T-cell (primary cell): ENCODE measurements around the gene PERM1. TPM values are rescaled to one million over a fixed set of nuclear protein-coding genes. Genes with fewer than 3 reads are reported as not detected.

Experiments used
- ATAC-seq, 4 experiments: fragments of 200-7000 bp in 3 of 4; fragments of 150-1000 bp in 1 of 4; cut with Tn5 transposase; replicated peaks in 1 of 4; 1 replicate in 3 of 4; 2 replicates in 1 of 4; pipeline ENCODE4 v1.10.0; 2021; ENCODE audit warnings: moderate library complexity in 3 of 4, mild to moderate bottlenecking in 2 of 4, moderate number of reproducible peaks in 1 of 4
- CTCF ChIA-PET, 2 donors: fragments of 300-600 bp; sonication (Branson Sonifier 250); formaldehyde crosslinking; loops; one replicate each; lab custom pipeline; 2022; ENCODE audit warnings: antibody characterized with exemption in 2 of 2; lab: Charles Lee
- POLR2A ChIA-PET, 2 donors: fragments of 300-600 bp; sonication (Branson Sonifier 250); formaldehyde crosslinking; loops; one replicate each; lab custom pipeline; 2022; ENCODE audit warnings: antibody characterized with exemption in 2 of 2; lab: Charles Lee
- DNase-seq, 35 experiments: peaks; one replicate each; pipeline versions ENCODE4 v3.0.0 to v3.0.0-alpha.2; 2013 to 2023
- H3K27ac ChIP-seq: one replicate; pipeline ENCODE4 v1.5.1; 2013; ENCODE audit warnings: low read length
- H3K27me3 ChIP-seq, 2 experiments: replicated peaks in 1 of 2; 1 replicate in 1 of 2; 2 replicates in 1 of 2; pipeline versions ENCODE4 v1.6.1 to v1.7.0; 2013; ENCODE audit warnings: low read length in 1 of 2, mixed read lengths in 1 of 2; ENCODE audit not compliant: control insufficient read depth in 2 of 2, insufficient read depth in 2 of 2; ENCODE audit errors: extremely low read depth in 1 of 2
- H3K36me3 ChIP-seq, 2 donors: 1 replicate in 1 of 2; 2 replicates in 1 of 2; pipeline versions ENCODE4 v1.6.1 to v1.7.0; 2013; ENCODE audit warnings: low read length in 1 of 2; ENCODE audit not compliant: control insufficient read depth in 2 of 2, insufficient read depth in 1 of 2; ENCODE audit errors: extremely low read depth in 1 of 2
- H3K4me1 ChIP-seq, 2 experiments: 1 replicate in 1 of 2; 2 replicates in 1 of 2; pipeline versions ENCODE4 v1.6.1 to v1.7.0; 2013; ENCODE audit warnings: low read length in 2 of 2, mixed read lengths in 1 of 2; ENCODE audit not compliant: insufficient read depth in 2 of 2, control insufficient read depth in 1 of 2; ENCODE audit errors: extremely low read depth in 1 of 2
- H3K4me3 ChIP-seq, 2 donors: 1 replicate in 1 of 2; 2 replicates in 1 of 2; pipeline versions ENCODE4 v1.5.1 to v1.7.0; 2013; ENCODE audit warnings: mild to moderate bottlenecking in 2 of 2, low read length in 1 of 2, moderate library complexity in 1 of 2; ENCODE audit not compliant: control insufficient read depth in 1 of 2; ENCODE audit errors: extremely low read depth in 1 of 2
- H3K9me3 ChIP-seq: 2 replicates; pipeline ENCODE4 v1.7.0; 2013
- H3K27ac Mint-ChIP-seq, 2 donors: one replicate each; pipeline ENCODE4 v1.8.0; 2020 to 2021; ENCODE audit warnings: mild to moderate bottlenecking in 2 of 2, mixed read lengths in 2 of 2
- H3K27me3 Mint-ChIP-seq, 2 donors: one replicate each; pipeline ENCODE4 v1.8.0; 2021 to 2022; ENCODE audit warnings: mixed read lengths in 2 of 2
- H3K36me3 Mint-ChIP-seq: one replicate; pipeline ENCODE4 v1.8.0; 2021; ENCODE audit warnings: mixed read lengths
- H3K4me1 Mint-ChIP-seq, 3 donors: one replicate each; pipeline ENCODE4 v1.8.0; 2020 to 2022; ENCODE audit warnings: mixed read lengths in 3 of 3, mild to moderate bottlenecking in 1 of 3
- H3K4me3 Mint-ChIP-seq, 3 donors: one replicate each; pipeline ENCODE4 v1.8.0; 2020 to 2022; ENCODE audit warnings: mild to moderate bottlenecking in 3 of 3, mixed read lengths in 3 of 3, moderate library complexity in 3 of 3
- H3K9me3 Mint-ChIP-seq, 3 donors: one replicate each; pipeline ENCODE4 v1.8.0; 2020 to 2022; ENCODE audit warnings: mixed read lengths in 3 of 3
- WGBS: methylation state at CpG from one replicate; pipeline ENCODE4 v1.1.5; 2013; ENCODE audit warnings: missing lambda C conversion rate; ENCODE audit not compliant: insufficient coverage; 5-methylcytosine and 5-hydroxymethylcytosine counted together
- total RNA-seq, 35 experiments: library from RNA in 6 of 35; stranded (reverse) in 6 of 35; fragments of 120-200 nt in 1 of 35; gene quantifications; one replicate each; pipeline versions ENCODE4 v1.2.1 to v1.2.4 and lab custom pipeline; 2013 to 2026

PERM1 gene
- total RNA-seq, 5 donors from 2014 or later (not counting 1 experiment from before 2014, with no cell fraction given), result not detected

GRCh38 chr1:953524-954320 lies 28.2 kb downstream of the PERM1 start:
- ATAC-seq, result no peak
- CTCF ChIA-PET, result interaction anchor here in 1 of 2 donors (0.5 kb wide), 1 partner anchor 39 kb away, joined by 3 read pairs; no protein-coding TSS in a partner anchor
- peaks cover 48% of the 10 kb centered on the region for H3K36me3 Mint-ChIP-seq

GRCh38 chr1:952603-953002 lies 29.3 kb downstream of the PERM1 start:
- no peaks in the 10 kb centered on the region for H3K9me3 Mint-ChIP-seq
- peaks cover 47% of the 10 kb centered on the region for H3K36me3 Mint-ChIP-seq
- DNase-seq (no peak), ATAC-seq (no peak)
- no peaks in the 10 kb centered on the region for H3K27me3 Mint-ChIP-seq
- no peak overlapping the region for H3K4me3 Mint-ChIP-seq
- ChIA-PET POLR2A (no interaction called here), CTCF (no interaction called here)
- peaks cover 7 to 12% (median 12%) of the 10 kb centered on the region in 3 donors for H3K4me1 Mint-ChIP-seq
- Histone ChIP-seq H3K9me3 (no peaks in the 10 kb centered on the region), H3K4me3 (no peak overlapping the region), H3K27ac (no peak overlapping the region), H3K4me1 (peaks cover under 1 to 9% of the 10 kb centered on the region in 2 experiments), H3K27me3 (no peaks in the 10 kb centered on the region), H3K36me3 (peaks cover 27 to 90% of the 10 kb centered on the region in 2 donors)
- 97% methylated on average over 5 of the region's 7 CpGs for WGBS
- H3K27ac Mint-ChIP-seq, result no peak overlapping the region

More at GRCh38 chr1:953524-954320, 28.2 kb downstream of the PERM1 start:
- H3K27ac ChIP-seq, result no peak overlapping the region
- DNase-seq, result no peak
- H3K9me3 ChIP-seq, result no peaks in the 10 kb centered on the region
- Mint-ChIP-seq H3K4me1 (peaks cover 12 to 23% (median 22%) of the 10 kb centered on the region in 3 donors), H3K4me3 (no peak overlapping the region), H3K9me3 (no peaks in the 10 kb centered on the region), H3K27me3 (no peaks in the 10 kb centered on the region), H3K27ac (no peak overlapping the region)
- no peak overlapping the region for H3K4me3 ChIP-seq
- H3K27me3 ChIP-seq, result no peaks in the 10 kb centered on the region
- WGBS, result 90% methylated on average over 23 of the region's 32 CpGs
- POLR2A ChIA-PET, result no interaction called here
- peaks cover 22 to 79% of the 10 kb centered on the region in 2 donors for H3K36me3 ChIP-seq
- H3K4me1 ChIP-seq, result peaks cover 7 to 20% of the 10 kb centered on the region in 2 experiments

DNA sequence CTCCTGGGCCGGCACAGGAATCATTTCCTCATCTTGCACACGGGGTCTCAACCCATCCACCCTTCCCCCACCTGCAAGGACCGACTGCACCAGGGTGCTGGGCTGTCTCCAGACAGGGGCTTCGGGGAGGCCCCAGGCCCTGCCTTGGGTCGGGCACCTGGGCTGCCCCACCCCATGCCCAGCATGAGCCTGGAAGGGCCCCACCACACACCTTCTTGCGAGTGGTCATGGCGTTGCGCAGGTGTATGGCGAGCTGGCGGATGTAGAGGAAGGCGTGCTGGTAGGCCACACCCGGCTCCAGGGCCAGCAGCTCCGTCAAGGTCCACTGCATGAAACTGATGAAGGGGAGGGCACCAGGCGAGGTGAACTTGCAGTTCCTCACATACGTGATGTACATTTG lies 29.7 kb downstream of the PERM1 start:
- H3K9me3 ChIP-seq, result no peaks in the 10 kb centered on the region
- WGBS, result 99% methylated on average over 12 of the region's 15 CpGs

GRCh38 chr1:951364-951763 lies 30.5 kb downstream of the PERM1 start:
- POLR2A ChIA-PET, result no interaction called here

More for the DNA sequence above, 29.7 kb downstream of the PERM1 start:
- DNase-seq (no peak), ATAC-seq (no peak)
- Mint-ChIP-seq H3K36me3 (peaks cover 47% of the 10 kb centered on the region), H3K27ac (no peak overlapping the region), H3K27me3 (no peaks in the 10 kb centered on the region), H3K9me3 (no peaks in the 10 kb centered on the region), H3K4me3 (no peak overlapping the region), H3K4me1 (peaks cover 3 to 8% (median 8%) of the 10 kb centered on the region in 3 donors)
- Histone ChIP-seq H3K27me3 (no peaks in the 10 kb centered on the region), H3K27ac (no peak overlapping the region), H3K36me3 (peaks cover 30 to 94% of the 10 kb centered on the region in 2 donors), H3K4me3 (no peak overlapping the region), H3K4me1 (peaks cover 0 to 5% of the 10 kb centered on the region in 2 experiments)
- ChIA-PET POLR2A (no interaction called here), CTCF (no interaction called here)

GRCh38 chr1:950881-951280 lies 31.0 kb downstream of the PERM1 start:
- H3K27ac ChIP-seq, result no peak overlapping the region
- H3K9me3 ChIP-seq, result no peaks in the 10 kb centered on the region
- H3K4me3 ChIP-seq, result no peak overlapping the region
- DNase-seq, result no peak
- Mint-ChIP-seq H3K36me3 (peaks cover 53% of the 10 kb centered on the region), H3K4me1 (peaks cover 0 to 8% (median 1%) of the 10 kb centered on the region in 3 donors), H3K4me3 (no peak overlapping the region), H3K9me3 (no peaks in the 10 kb centered on the region), H3K27me3 (no peaks in the 10 kb centered on the region), H3K27ac (no peak overlapping the region)
- CTCF ChIA-PET, result no interaction called here
- peaks cover 30 to 88% of the 10 kb centered on the region in 2 donors for H3K36me3 ChIP-seq
- ATAC-seq, result no peak
- POLR2A ChIA-PET, result no interaction called here
- H3K27me3 ChIP-seq, result no peaks in the 10 kb centered on the region
- no peaks in the 10 kb centered on the region for H3K4me1 ChIP-seq
- 98% methylated on average over 12 of the region's 23 CpGs for WGBS

More at GRCh38 chr1:951364-951763, 30.5 kb downstream of the PERM1 start:
- H3K27me3 ChIP-seq, result no peaks in the 10 kb centered on the region
- DNase-seq (no peak), ATAC-seq (no peak)
- Mint-ChIP-seq H3K27me3 (no peaks in the 10 kb centered on the region), H3K9me3 (no peaks in the 10 kb centered on the region), H3K36me3 (peaks cover 50% of the 10 kb centered on the region), H3K4me3 (no peak overlapping the region), H3K4me1 (peaks cover 0 to 8% (median 3%) of the 10 kb centered on the region in 3 donors), H3K27ac (no peak overlapping the region)
- H3K27ac ChIP-seq, result no peak overlapping the region
- peaks cover 30 to 91% of the 10 kb centered on the region in 2 donors for H3K36me3 ChIP-seq
- no peak overlapping the region for H3K4me3 ChIP-seq
- CTCF ChIA-PET, result no interaction called here
- WGBS, result 90% methylated on average over 6 of the region's 6 CpGs
- no peaks in the 10 kb centered on the region for H3K4me1 ChIP-seq
- H3K9me3 ChIP-seq, result no peaks in the 10 kb centered on the region

DNA sequence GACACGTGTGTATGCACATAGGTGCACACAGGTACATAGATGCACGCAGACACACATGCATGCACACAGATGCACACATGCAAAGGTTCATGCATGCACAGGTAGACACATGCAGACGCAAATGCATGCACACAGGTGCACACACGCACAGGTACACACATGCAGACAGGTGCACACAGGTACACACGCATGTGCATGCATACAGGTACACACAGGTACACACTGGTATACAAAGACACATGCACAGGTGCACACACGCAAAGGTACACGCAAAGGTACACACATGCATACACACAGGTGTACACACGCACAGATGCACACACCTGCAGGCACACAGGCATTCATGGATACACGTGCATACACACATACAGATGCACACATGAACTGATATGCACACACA lies 31.6 kb downstream of the PERM1 start:
- H3K27me3 Mint-ChIP-seq, result no peaks in the 10 kb centered on the region
- ATAC-seq (no peak), DNase-seq (no peak)
- whole genome bisulfite sequencing, result 99% methylated on average over 9 of the region's 9 CpGs
- H3K4me3 ChIP-seq, result no peak overlapping the region
- peaks cover 57% of the 10 kb centered on the region for H3K36me3 Mint-ChIP-seq
- H3K36me3 ChIP-seq, result peaks cover 30 to 87% of the 10 kb centered on the region in 2 donors
- no peak overlapping the region for H3K4me3 Mint-ChIP-seq
- H3K27ac Mint-ChIP-seq, result no peak overlapping the region
- no peaks in the 10 kb centered on the region for H3K27me3 ChIP-seq
- H3K9me3 ChIP-seq, result no peaks in the 10 kb centered on the region
- POLR2A ChIA-PET, result no interaction called here
- no peak overlapping the region for H3K27ac ChIP-seq
- H3K4me1 Mint-ChIP-seq, result peaks cover 0 to 3% (median 1%) of the 10 kb centered on the region in 3 donors
- no peaks in the 10 kb centered on the region for H3K4me1 ChIP-seq
- no peaks in the 10 kb centered on the region for H3K9me3 Mint-ChIP-seq
- CTCF ChIA-PET, result no interaction called here
